ENCODE data around the gene AQP2. TPM values are rescaled to one million over a fixed set of nuclear protein-coding genes. Genes with fewer than 3 reads are reported as not detected.

AQP2 gene
- total RNA-seq, 1 experiment from 2014 or later: not detected

DNA sequence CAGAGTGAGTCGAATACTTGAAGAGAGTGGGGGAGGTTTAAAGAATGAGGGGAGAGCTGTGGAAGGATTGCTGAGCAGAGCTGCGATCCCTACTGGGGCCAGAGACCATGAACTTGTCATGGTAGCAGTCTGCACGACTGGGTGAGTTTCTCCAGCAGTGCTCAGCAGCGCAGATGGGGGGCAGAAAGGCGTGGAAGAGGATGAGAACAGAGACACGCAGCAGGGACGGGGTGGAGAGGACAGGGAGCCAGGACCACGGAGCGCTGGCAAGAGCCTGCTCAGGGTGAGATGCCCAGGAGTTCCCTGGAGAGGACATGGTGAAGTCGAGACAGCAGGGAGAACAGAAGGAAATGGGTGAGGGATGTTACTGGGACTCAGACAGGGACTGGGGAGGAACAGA, 20.1 kb downstream of the AQP2 start:
- Mint-ChIP-seq H3K27me3 (ENCODE audit: insufficient read depth, unreplicated experiment) (no peaks in the 10 kb centered on the region), H3K4me3 (ENCODE audit: unreplicated experiment) (no peak overlapping the region), H3K9me3 (ENCODE audit: unreplicated experiment) (no peaks in the 10 kb centered on the region), H3K27ac (ENCODE audit: low read depth, unreplicated experiment) (no peak overlapping the region), H3K4me1 (ENCODE audit: insufficient read depth, unreplicated experiment) (no peaks in the 10 kb centered on the region), H3K36me3 (ENCODE audit: insufficient read depth, unreplicated experiment) (no peaks in the 10 kb centered on the region)
- no TSS peak for BruUV-seq (replicated peaks)
- ChIA-PET POLR2A (interaction anchor here (1.1 to 1.4 kb wide), 2 partner anchors 13 to 55 kb away, joined by 4 to 7 read pairs; partner anchors contain the start of gene RACGAP1), CTCF (interaction anchor here (0.9 to 8.8 kb wide), 2 partner anchors 86 to 99 kb away, joined by 3 to 241 read pairs; no protein-coding TSS in a partner anchor)
- intact Hi-C loops (cut with micrococcal nuclease): no loop called here
- DNase-seq (ENCODE audit: unreplicated experiment): no peak
- TF ChIP-seq, protein P1, sequence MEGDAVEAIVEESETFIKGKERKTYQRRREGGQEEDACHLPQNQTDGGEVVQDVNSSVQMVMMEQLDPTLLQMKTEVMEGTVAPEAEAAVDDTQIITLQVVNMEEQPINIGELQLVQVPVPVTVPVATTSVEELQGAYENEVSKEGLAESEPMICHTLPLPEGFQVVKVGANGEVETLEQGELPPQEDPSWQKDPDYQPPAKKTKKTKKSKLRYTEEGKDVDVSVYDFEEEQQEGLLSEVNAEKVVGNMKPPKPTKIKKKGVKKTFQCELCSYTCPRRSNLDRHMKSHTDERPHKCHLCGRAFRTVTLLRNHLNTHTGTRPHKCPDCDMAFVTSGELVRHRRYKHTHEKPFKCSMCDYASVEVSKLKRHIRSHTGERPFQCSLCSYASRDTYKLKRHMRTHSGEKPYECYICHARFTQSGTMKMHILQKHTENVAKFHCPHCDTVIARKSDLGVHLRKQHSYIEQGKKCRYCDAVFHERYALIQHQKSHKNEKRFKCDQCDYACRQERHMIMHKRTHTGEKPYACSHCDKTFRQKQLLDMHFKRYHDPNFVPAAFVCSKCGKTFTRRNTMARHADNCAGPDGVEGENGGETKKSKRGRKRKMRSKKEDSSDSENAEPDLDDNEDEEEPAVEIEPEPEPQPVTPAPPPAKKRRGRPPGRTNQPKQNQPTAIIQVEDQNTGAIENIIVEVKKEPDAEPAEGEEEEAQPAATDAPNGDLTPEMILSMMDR (IDR thresholded peaks at IDR 0.05; ENCODE audit: unreplicated experiment): no peak

DNA sequence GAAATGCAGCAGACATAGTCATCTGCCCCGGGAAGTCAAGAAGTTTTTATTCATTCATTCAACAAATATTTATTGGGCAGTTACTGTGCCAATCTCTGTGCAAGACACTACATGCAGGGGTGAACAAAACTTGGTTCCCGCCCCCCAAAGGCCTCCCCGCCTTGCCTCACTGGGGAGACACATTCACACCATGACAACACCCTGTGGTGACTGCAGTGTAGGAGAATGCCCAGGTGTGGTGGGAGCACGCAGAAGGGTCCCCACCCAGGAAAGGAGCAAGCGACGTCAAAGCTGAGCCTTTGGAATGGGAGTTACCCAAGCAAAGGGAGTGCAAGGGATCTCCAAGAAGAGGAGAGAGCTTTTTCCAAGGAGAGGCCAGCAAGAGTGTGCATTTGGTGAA, 20.6 kb downstream of the AQP2 start:
- no peaks in the 10 kb centered on the region for H3K27me3 Mint-ChIP-seq (ENCODE audit: insufficient read depth, unreplicated experiment)
- H3K4me1 Mint-ChIP-seq (ENCODE audit: insufficient read depth, unreplicated experiment): no peaks in the 10 kb centered on the region
- no peaks in the 10 kb centered on the region for H3K36me3 Mint-ChIP-seq (ENCODE audit: insufficient read depth, unreplicated experiment)
- ChIA-PET POLR2A (interaction anchor here (1.4 kb wide), 1 partner anchor 54 kb away, joined by 7 read pairs; the partner anchor contains the start of gene RACGAP1), CTCF (interaction anchor here (0.9 to 8.8 kb wide), 3 partner anchors 84 to 98 kb away, joined by 3 to 241 read pairs (median 5); no protein-coding TSS in a partner anchor)
- intact Hi-C loops (cut with micrococcal nuclease): no loop called here
- H3K4me3 Mint-ChIP-seq (ENCODE audit: unreplicated experiment): no peak overlapping the region
- no peak overlapping the region for H3K27ac Mint-ChIP-seq (ENCODE audit: low read depth, unreplicated experiment)
- DNase-seq (ENCODE audit: unreplicated experiment): no peak
- TF ChIP-seq, protein P1 (IDR thresholded peaks at IDR 0.05; ENCODE audit: unreplicated experiment): no peak
- no peaks in the 10 kb centered on the region for H3K9me3 Mint-ChIP-seq (ENCODE audit: unreplicated experiment)
- BruUV-seq (replicated peaks): no TSS peak

DNA sequence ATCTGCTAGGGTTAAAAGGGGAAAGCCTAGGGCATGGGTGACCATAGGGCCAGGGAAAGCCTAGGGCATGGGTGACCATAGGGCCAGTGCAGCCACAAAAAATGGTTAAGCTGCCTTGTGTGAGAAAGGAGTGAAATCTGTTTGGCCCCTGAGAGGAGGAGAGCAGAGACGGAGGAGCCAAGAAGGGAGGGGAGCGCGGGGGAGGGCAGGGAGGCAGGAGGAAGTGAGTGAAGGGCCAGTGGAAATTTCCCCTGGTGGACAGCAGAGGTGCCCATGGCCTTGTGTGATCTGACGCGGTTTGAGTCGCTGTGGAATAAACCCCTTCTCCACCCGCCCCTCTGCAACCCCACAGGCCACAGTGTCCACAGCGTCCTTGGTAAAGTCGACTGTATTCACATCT, 21.6 kb downstream of the AQP2 start:
- no peak for DNase-seq (ENCODE audit: unreplicated experiment)
- ChIA-PET POLR2A (interaction anchor here (1.2 kb wide), 1 partner anchor 23 kb away, joined by 3 read pairs; no protein-coding TSS in a partner anchor), CTCF (interaction anchor here (0.6 to 8.8 kb wide), 5 partner anchors 22 to 97 kb away, joined by 3 to 241 read pairs (median 5); no protein-coding TSS in a partner anchor)
- no peaks in the 10 kb centered on the region for H3K9me3 Mint-ChIP-seq (ENCODE audit: unreplicated experiment)
- H3K4me1 Mint-ChIP-seq (ENCODE audit: insufficient read depth, unreplicated experiment): no peaks in the 10 kb centered on the region
- H3K4me3 Mint-ChIP-seq (ENCODE audit: unreplicated experiment): no peak overlapping the region
- no peak overlapping the region for H3K27ac Mint-ChIP-seq (ENCODE audit: low read depth, unreplicated experiment)
- intact Hi-C loops (cut with micrococcal nuclease): no loop called here
- no peaks in the 10 kb centered on the region for H3K36me3 Mint-ChIP-seq (ENCODE audit: insufficient read depth, unreplicated experiment)
- no TSS peak for BruUV-seq (replicated peaks)
- TF ChIP-seq, protein P1 (IDR thresholded peaks at IDR 0.05; ENCODE audit: unreplicated experiment): no peak
- H3K27me3 Mint-ChIP-seq (ENCODE audit: insufficient read depth, unreplicated experiment): no peaks in the 10 kb centered on the region

DNA sequence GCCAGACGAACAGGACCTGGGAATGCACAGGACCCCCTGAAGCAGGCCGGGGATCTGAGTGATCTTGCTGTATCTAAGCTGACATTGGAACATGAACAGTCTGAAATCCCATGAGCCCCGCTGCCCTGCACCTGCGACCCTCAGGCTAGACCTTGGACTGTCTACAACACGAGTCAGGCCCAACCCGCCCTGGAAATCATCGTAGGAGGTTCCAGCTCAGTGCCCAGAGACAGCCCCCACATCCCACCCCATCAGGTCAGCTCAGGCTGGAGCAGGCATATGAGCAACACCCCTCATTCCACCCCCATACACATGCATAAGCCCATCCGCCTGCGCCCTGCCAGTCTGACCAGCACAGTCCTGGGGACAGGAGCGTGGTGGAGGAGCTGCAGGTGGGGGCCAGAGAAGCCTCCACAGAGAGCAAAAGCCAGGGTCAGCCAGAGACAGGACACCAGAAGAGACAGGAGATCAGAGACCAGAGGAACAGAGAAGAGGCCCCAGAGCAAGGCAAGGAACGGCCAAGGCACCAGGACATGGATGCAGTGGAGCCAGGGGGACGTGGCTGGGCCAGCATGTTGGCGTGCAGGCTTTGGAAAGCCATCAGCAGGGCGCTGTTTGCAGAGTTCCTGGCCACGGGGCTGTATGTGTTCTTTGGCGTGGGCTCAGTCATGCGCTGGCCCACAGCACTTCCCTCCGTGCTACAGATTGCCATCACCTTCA, 22.3 kb downstream of the AQP2 start, which contains the start of gene AQP6:
TSS of gene AQP6 (plus strand) at position 307 of the 720 bp plus-strand sequence. CDS start at position 534, 227 bp downstream.
- DNase-seq (ENCODE audit: unreplicated experiment): no peak
- no peaks in the 10 kb centered on the region for H3K36me3 Mint-ChIP-seq (ENCODE audit: insufficient read depth, unreplicated experiment)
- H3K4me1 Mint-ChIP-seq (ENCODE audit: insufficient read depth, unreplicated experiment): no peaks in the 10 kb centered on the region
- H3K27ac Mint-ChIP-seq (ENCODE audit: low read depth, unreplicated experiment): no peak within 1 kb of the TSS
- no peaks in the 10 kb centered on the region for H3K9me3 Mint-ChIP-seq (ENCODE audit: unreplicated experiment)
- intact Hi-C loops (cut with micrococcal nuclease): no loop called here
- POLR2A ChIA-PET: interaction anchor here (1.2 kb wide), 1 partner anchor 22 kb away, joined by 3 read pairs; no protein-coding TSS in a partner anchor
- TF ChIP-seq, protein P1 (IDR thresholded peaks at IDR 0.05; ENCODE audit: unreplicated experiment): no peak
- BruUV-seq (replicated peaks): no TSS peak
- CTCF ChIA-PET: interaction anchor here (0.6 to 8.8 kb wide), 6 partner anchors 22 to 96 kb away, joined by 3 to 241 read pairs (median 5); no protein-coding TSS in a partner anchor
- H3K27me3 Mint-ChIP-seq (ENCODE audit: insufficient read depth, unreplicated experiment): no peaks in the 10 kb centered on the region
- H3K4me3 Mint-ChIP-seq (ENCODE audit: unreplicated experiment): no peak within 1 kb of the TSS
